Activated naive CD8-positive, alpha-beta T cell treated with anti-CD3 and anti-CD28 coated beads for 36 hours (primary cell): ENCODE measurements around the gene HNF4A. TPM values are rescaled to one million over a fixed set of nuclear protein-coding genes. Genes with fewer than 3 reads are reported as not detected.

Experiments used
- DNase-seq: peaks from one replicate; pipeline ENCODE4 v3.0.0; 2021
- H3K27ac Mint-ChIP-seq: one replicate; pipeline ENCODE4 v1.8.0; 2022; ENCODE audit warnings: mild to moderate bottlenecking, moderate library complexity, mixed read lengths
- H3K27me3 Mint-ChIP-seq: one replicate; pipeline ENCODE4 v1.8.0; 2022; ENCODE audit warnings: mild to moderate bottlenecking, mixed read lengths
- H3K36me3 Mint-ChIP-seq: one replicate; pipeline ENCODE4 v1.8.0; 2021; ENCODE audit warnings: mild to moderate bottlenecking, mixed read lengths
- H3K4me1 Mint-ChIP-seq: one replicate; pipeline ENCODE4 v1.8.0; 2021; ENCODE audit warnings: mixed read lengths
- H3K4me3 Mint-ChIP-seq: one replicate; pipeline ENCODE4 v1.8.0; 2022; ENCODE audit warnings: mild to moderate bottlenecking, moderate library complexity, mixed read lengths
- H3K9me3 Mint-ChIP-seq: one replicate; pipeline ENCODE4 v1.8.0; 2022; ENCODE audit warnings: mixed read lengths
- total RNA-seq, 2 experiments: library from RNA; stranded (reverse); gene quantifications; one replicate each; pipeline ENCODE4 v1.2.3, GENCODE V29; 2021

Gene HNF4A
- total RNA-seq, 2 experiments from 2014 or later: not detected

- DNase-seq: no peak
- Mint-ChIP-seq H3K9me3 (no peaks in the 10 kb centered on the region), H3K4me1 (peaks cover under 1% of the 10 kb centered on the region), H3K27ac (no peak overlapping the region), H3K4me3 (no peak overlapping the region), H3K36me3 (no peaks in the 10 kb centered on the region), H3K27me3 (peaks cover 8% of the 10 kb centered on the region)
These were observed 38.3 kb downstream of the HNF4A start for GRCh38 chr20:44393608-44394451.

GRCh38 chr20:44394452-44394701, 38.9 kb downstream of the HNF4A start:
- Mint-ChIP-seq H3K9me3 (no peaks in the 10 kb centered on the region), H3K36me3 (no peaks in the 10 kb centered on the region), H3K4me3 (no peak overlapping the region), H3K27ac (no peak overlapping the region), H3K4me1 (no peaks in the 10 kb centered on the region), H3K27me3 (peaks cover 3% of the 10 kb centered on the region)
- no peak for DNase-seq

- H3K27me3 Mint-ChIP-seq: no peaks in the 10 kb centered on the region
- no peaks in the 10 kb centered on the region for H3K4me1 Mint-ChIP-seq
- DNase-seq: no peak
- H3K27ac Mint-ChIP-seq: no peak overlapping the region
- H3K9me3 Mint-ChIP-seq: no peaks in the 10 kb centered on the region
- no peak overlapping the region for H3K4me3 Mint-ChIP-seq
- no peaks in the 10 kb centered on the region for H3K36me3 Mint-ChIP-seq
These were observed 39.4 kb downstream of the HNF4A start for GRCh38 chr20:44394702-44395460.

GRCh38 chr20:44395461-44396340, 40.2 kb downstream of the HNF4A start:
- Mint-ChIP-seq H3K4me3 (no peak overlapping the region), H3K9me3 (no peaks in the 10 kb centered on the region), H3K4me1 (no peaks in the 10 kb centered on the region), H3K27me3 (no peaks in the 10 kb centered on the region), H3K27ac (no peak overlapping the region), H3K36me3 (no peaks in the 10 kb centered on the region)
- no peak for DNase-seq

GRCh38 chr20:44396369-44397130, 41.1 kb downstream of the HNF4A start:
- no peaks in the 10 kb centered on the region for H3K36me3 Mint-ChIP-seq

GRCh38 chr20:44398335-44398734, 42.8 kb downstream of the HNF4A start:
- Mint-ChIP-seq H3K9me3 (no peaks in the 10 kb centered on the region), H3K4me1 (no peaks in the 10 kb centered on the region), H3K27me3 (no peaks in the 10 kb centered on the region), H3K36me3 (no peaks in the 10 kb centered on the region), H3K27ac (no peak overlapping the region), H3K4me3 (no peak overlapping the region)
- no peak for DNase-seq

More at GRCh38 chr20:44396369-44397130, 41.1 kb downstream of the HNF4A start:
- Mint-ChIP-seq H3K9me3 (no peaks in the 10 kb centered on the region), H3K4me3 (no peak overlapping the region), H3K27ac (no peak overlapping the region), H3K4me1 (no peaks in the 10 kb centered on the region), H3K27me3 (no peaks in the 10 kb centered on the region)
- DNase-seq: no peak

- no peak for DNase-seq
- H3K27ac Mint-ChIP-seq: no peak overlapping the region
- H3K36me3 Mint-ChIP-seq: no peaks in the 10 kb centered on the region
- H3K27me3 Mint-ChIP-seq: no peaks in the 10 kb centered on the region
- no peak overlapping the region for H3K4me3 Mint-ChIP-seq
- H3K9me3 Mint-ChIP-seq: no peaks in the 10 kb centered on the region
- H3K4me1 Mint-ChIP-seq: no peaks in the 10 kb centered on the region
These were observed 43.9 kb downstream of the HNF4A start for GRCh38 chr20:44399446-44399845.

GRCh38 chr20:44400671-44400969, 45.1 kb downstream of the HNF4A start:
- no peak overlapping the region for H3K4me3 Mint-ChIP-seq
- H3K9me3 Mint-ChIP-seq: no peaks in the 10 kb centered on the region

GRCh38 chr20:44400970-44401769, 45.7 kb downstream of the HNF4A start:
- Mint-ChIP-seq H3K27me3 (no peaks in the 10 kb centered on the region), H3K27ac (no peak overlapping the region), H3K9me3 (no peaks in the 10 kb centered on the region), H3K4me3 (no peak overlapping the region), H3K36me3 (no peaks in the 10 kb centered on the region), H3K4me1 (no peaks in the 10 kb centered on the region)
- no peak for DNase-seq

More at GRCh38 chr20:44400671-44400969, 45.1 kb downstream of the HNF4A start:
- DNase-seq: no peak
- Mint-ChIP-seq H3K27ac (no peak overlapping the region), H3K36me3 (no peaks in the 10 kb centered on the region), H3K4me1 (no peaks in the 10 kb centered on the region), H3K27me3 (no peaks in the 10 kb centered on the region)

- DNase-seq: no peak
- no peaks in the 10 kb centered on the region for H3K36me3 Mint-ChIP-seq
These were observed 46.4 kb downstream of the HNF4A start for GRCh38 chr20:44401770-44402390.

GRCh38 chr20:44402391-44403193, 47.1 kb downstream of the HNF4A start:
- Mint-ChIP-seq H3K27ac (no peak overlapping the region), H3K4me3 (no peak overlapping the region), H3K4me1 (peaks cover 2% of the 10 kb centered on the region), H3K9me3 (no peaks in the 10 kb centered on the region), H3K36me3 (no peaks in the 10 kb centered on the region), H3K27me3 (no peaks in the 10 kb centered on the region)
- DNase-seq: no peak

More at GRCh38 chr20:44401770-44402390, 46.4 kb downstream of the HNF4A start:
- Mint-ChIP-seq H3K4me1 (no peaks in the 10 kb centered on the region), H3K27me3 (no peaks in the 10 kb centered on the region), H3K9me3 (no peaks in the 10 kb centered on the region), H3K27ac (no peak overlapping the region), H3K4me3 (no peak overlapping the region)

GRCh38 chr20:44403194-44404112, 48.0 kb downstream of the HNF4A start:
- Mint-ChIP-seq H3K4me3 (no peak overlapping the region), H3K4me1 (peaks cover 2% of the 10 kb centered on the region), H3K27me3 (no peaks in the 10 kb centered on the region), H3K36me3 (no peaks in the 10 kb centered on the region), H3K27ac (no peak overlapping the region), H3K9me3 (no peaks in the 10 kb centered on the region)
- DNase-seq: no peak
